K562 (cell line): ENCODE data around the gene BBX. TPM values are rescaled to one million over a fixed set of nuclear protein-coding genes. Genes with fewer than 3 reads are reported as not detected.

ENCODE experiments used
- ATAC-seq: fragments of 200-7000 bp; cut with Tn5 transposase; 3 replicates; pipeline ENCODE4 v1.9.1; 2020; ENCODE audit warnings: moderate library complexity
- BruUV-seq: library from RNA; stranded (reverse); fragments of 400-500 nt; replicated peaks from 2 replicates; lab custom pipeline; 2021; lab: Mats Ljungman, UMichigan
- CTCF ChIA-PET: fragments of 300-600 bp; formaldehyde crosslinking; extraction: SDS; loops from one replicate; lab custom pipeline; 2021; ENCODE audit warnings: low intra/inter-chr PET ratio; lab: Yijun Ruan, JAX
- POLR2A ChIA-PET: fragments of 300-600, 350-650 bp; sonication (Branson Sonifier 250); formaldehyde crosslinking; extraction: SDS; loops from one replicate; lab custom pipeline; 2021; ENCODE audit warnings: antibody characterized with exemption, inconsistent platforms; lab: Yijun Ruan, JAX
- DNase-seq, 4 experiments: peaks; one replicate each; pipeline versions ENCODE4 v3.0.0 to v3.0.0-alpha.2; 2011 to 2018; ENCODE audit warnings: low spot score in 3 of 4, mixed read lengths in 3 of 4; ENCODE audit errors: extremely low read depth in 1 of 4
- FAIRE-seq: peaks from 2 replicates; lab custom pipeline; 2011; peaks lifted over from hg19 to GRCh38; lab: Jason Lieb, UNC
- H2AFZ ChIP-seq: 2 replicates; pipeline ENCODE4 v1.6.0; 2011; ENCODE audit warnings: low read depth, low read length, control low read depth, inconsistent platforms
- H3K27ac ChIP-seq: fragments of 200-600 bp; 3 replicates; pipeline ENCODE4 v1.8.0; 2011; ENCODE audit warnings: low read depth, mild to moderate bottlenecking, control low read depth, inconsistent platforms, low read length, moderate library complexity, mixed read lengths; ENCODE audit errors: extremely low read depth
- H3K27me3 ChIP-seq, 2 experiments: fragments of 300-600 bp in 1 of 2; 2 replicates in 1 of 2; 3 replicates in 1 of 2; pipeline versions ENCODE4 v1.6.0 to v1.8.0; 2011; ENCODE audit warnings: inconsistent platforms in 2 of 2, low read length in 2 of 2, mild to moderate bottlenecking in 1 of 2, mixed read lengths in 1 of 2, moderate library complexity in 1 of 2; ENCODE audit not compliant: control insufficient read depth in 2 of 2, insufficient read depth in 2 of 2
- H3K36me3 ChIP-seq: fragments of 300-600 bp; 3 replicates; pipeline ENCODE4 v1.8.0; 2011; ENCODE audit warnings: mild to moderate bottlenecking, low read length, inconsistent platforms; ENCODE audit not compliant: control insufficient read depth, insufficient read depth
- H3K4me1 ChIP-seq, 2 experiments: fragments of 200-600 bp in 1 of 2; replicated peaks in 1 of 2; 2 replicates in 1 of 2; 3 replicates in 1 of 2; pipeline versions ENCODE4 v1.5.1 to v1.8.0; 2011; ENCODE audit warnings: inconsistent platforms in 2 of 2, low read length in 2 of 2, mild to moderate bottlenecking in 1 of 2, mixed read lengths in 1 of 2, moderate library complexity in 1 of 2; ENCODE audit not compliant: control insufficient read depth in 2 of 2, insufficient read depth in 2 of 2
- H3K4me2 ChIP-seq: 2 replicates; pipeline ENCODE4 v1.6.1; 2011; ENCODE audit warnings: low read length, control low read depth, inconsistent platforms, mixed read lengths; ENCODE audit not compliant: insufficient read depth
- H3K4me3 ChIP-seq: fragments of 200-600 bp; sonication (generic), shearing (Covaris generic); 2 replicates; pipeline ENCODE4 v1.5.1; 2016; ENCODE audit warnings: control low read depth, inconsistent platforms
- H3K79me2 ChIP-seq: fragments of 200-600 bp; 3 replicates; pipeline ENCODE4 v1.8.0; 2011; ENCODE audit warnings: low read length, inconsistent platforms; ENCODE audit not compliant: control insufficient read depth, insufficient read depth
- H3K9ac ChIP-seq, 2 experiments: 2 replicates each; pipeline versions ENCODE4 v1.6.0 to v1.6.1; 2011; ENCODE audit warnings: low read depth in 2 of 2, low read length in 2 of 2, control low read depth in 1 of 2, inconsistent platforms in 1 of 2, mild to moderate bottlenecking in 1 of 2, mixed read lengths in 1 of 2; ENCODE audit not compliant: insufficient read depth in 1 of 2
- H3K9me1 ChIP-seq: one replicate; pipeline ENCODE4 v1.6.0; 2011; ENCODE audit warnings: inconsistent platforms, mild to moderate bottlenecking, low read length, moderate library complexity; ENCODE audit not compliant: control insufficient read depth, insufficient read depth
- H3K9me3 ChIP-seq: replicated peaks from 2 replicates; pipeline ENCODE4 v1.5.1; 2011; ENCODE audit warnings: low read depth, low read length, inconsistent platforms; ENCODE audit not compliant: control insufficient read depth, insufficient read depth
- H4K20me1 ChIP-seq: replicated peaks from 2 replicates; pipeline ENCODE4 v1.6.1; 2011; ENCODE audit warnings: low read length, inconsistent platforms, mixed read lengths; ENCODE audit not compliant: control insufficient read depth, insufficient read depth
- CTCFL ChIP-seq: IDR thresholded peaks from 2 replicates; pipeline ENCODE4 v1.6.1; 2011; ENCODE audit warnings: borderline replicate concordance, low read depth, mild to moderate bottlenecking, moderate library complexity, low read length; ENCODE audit not compliant: insufficient read depth, poor library complexity, severe bottlenecking
- E4F1 ChIP-seq: fragments of 250-450 bp; sonication (Bioruptor Pico); IDR thresholded peaks from 2 replicates; pipeline ENCODE4 v1.5.0; 2021; ENCODE audit warnings: mild to moderate bottlenecking, borderline replicate concordance
- MAFG ChIP-seq: fragments of 450-650 bp; conservative IDR thresholded peaks from 2 replicates; pipeline ENCODE4 v1.6.1; 2016; ENCODE audit warnings: missing genetic modification characterization, missing compliant biosample characterization
- MAX ChIP-seq: sonication (generic); formaldehyde crosslinking; IDR thresholded peaks from 2 replicates; pipeline ENCODE4 v1.9.0; 2022; ENCODE audit warnings: mild to moderate bottlenecking, missing genetic modification reagents
- MBD1 ChIP-seq: fragments of 250-450 bp; sonication (Bioruptor Pico); IDR thresholded peaks from 2 replicates; pipeline ENCODE4 v1.8.0; 2022; ENCODE audit warnings: inconsistent platforms
- MYC ChIP-seq, 2 experiments: fragments of 250-450 bp in 1 of 2; sonication (Bioruptor Pico) in 1 of 2; IDR thresholded peaks; 2 replicates each; pipeline versions ENCODE4 v1.5.1 to v1.6.1; 2012 to 2021; ENCODE audit warnings: low read depth in 2 of 2, borderline replicate concordance in 1 of 2, improper control_type of control experiment in 1 of 2, low read length in 1 of 2, mild to moderate bottlenecking in 1 of 2, moderate library complexity in 1 of 2
- TBL1XR1 ChIP-seq, 2 experiments: IDR thresholded peaks; 2 replicates each; pipeline ENCODE4 v1.6.1; 2012; ENCODE audit warnings: improper control_type of control experiment in 2 of 2, low read length in 2 of 2, mild to moderate bottlenecking in 1 of 2
- ZKSCAN1 ChIP-seq: fragments of 150-350 bp; IDR thresholded peaks from 2 replicates; pipeline ENCODE4 v1.6.1; 2016; ENCODE audit warnings: low read depth, low read length
- ZNF512 ChIP-seq: IDR thresholded peaks from 2 replicates; pipeline ENCODE4 v1.6.1; 2016; ENCODE audit warnings: missing genetic modification characterization, missing compliant biosample characterization
- ZNF785 ChIP-seq: fragments of 250-450 bp; sonication (Bioruptor Pico); IDR thresholded peaks from 2 replicates; pipeline ENCODE4 v1.4.0; 2020; ENCODE audit warnings: mild to moderate bottlenecking
- WGBS: fragments of 100-300 bp; shearing (Covaris generic); methylation state at CpG from one replicate; pipeline ENCODE4 v1.1.6; 2016; ENCODE audit warnings: low coverage, mixed read lengths; ENCODE audit not compliant: insufficient coverage; ENCODE audit errors: missing lambda C conversion rate; 5-methylcytosine and 5-hydroxymethylcytosine counted together
- in situ Hi-C: fragments of 300-500 bp; cut with MboI; formaldehyde crosslinking; loops from 4 replicates; pipeline ENCODE4 v1.15.0; 2018; ENCODE audit warnings: inconsistent platforms, mixed read lengths
- intact Hi-C: fragments of 100-400 bp; cut with micrococcal nuclease; formaldehyde crosslinking; loops from 2 replicates; pipeline ENCODE4 v1.14.2; 2022
- polyA plus RNA-seq, 8 experiments: library from polyadenylated mRNA; depleted of rRNA in 4 of 8; stranded (reverse) in 5 of 8; unstranded in 3 of 8; fragments of >200 nt; fragmentation: Nextera tagmentation in 2 of 8; fragmentation: Illumina TruSeq in 1 of 8; extraction: Ambion mirVana in 2 of 8; extraction: Trizol in 1 of 8; gene quantifications; 2 replicates each; pipeline versions ENCODE4 v1.2.1 to v1.2.3, GENCODE V29; 2011 to 2014; ENCODE audit warnings: inconsistent platforms in 1 of 8, missing spikeins in 1 of 8
- total RNA-seq, 7 experiments: library from RNA; depleted of rRNA in 6 of 7; stranded (reverse); fragments of >200 nt in 6 of 7; fragmentation: Illumina TruSeq in 2 of 7; extraction: Trizol in 2 of 7; gene quantifications; 2 replicates each; pipeline versions ENCODE4 v1.2.1 to v1.2.3, GENCODE V29; 2011 to 2021; ENCODE audit warnings: low replicate concordance in 1 of 7

Gene BBX
- total and polyA plus RNA-seq, 9 of the 15 experiments (the other 6 are each of a cell fraction or from before 2014, with no cell fraction given), result 4.9 to 19.5 (median 11.8) TPM

GRCh38 chr3:107627962-107628542 lies 105.3 kb downstream of the BBX start (continued):
- TF ChIP-seq CTCFL (no peak), ZKSCAN1 (no peak), ZNF785 (CRISPR knock-in tag) (no peak), MAX (CRISPR knock-in tag) (no peak)
- TF ChIP-seq, all 486 proteins: peak for 0

GRCh38 chr3:107629566-107629965 lies 106.8 kb downstream of the BBX start:
- CTCF ChIA-PET, result no interaction called here
- Histone ChIP-seq H3K9me3 (no peaks in the 10 kb centered on the region), H4K20me1 (peaks cover 6% of the 10 kb centered on the region; the same call in 1 of the 2 replicates), H3K4me2 (no peak overlapping the region), H3K79me2 (no peaks in the 10 kb centered on the region), H3K27ac (no peak overlapping the region), H3K36me3 (no peaks in the 10 kb centered on the region), H2AFZ (no peak overlapping the region), H3K4me3 (no peak overlapping the region), H3K9me1 (no peaks in the 10 kb centered on the region), H3K4me1 (no peaks in the 10 kb centered on the region), H3K9ac (no peak overlapping the region), H3K27me3 (no peaks in the 10 kb centered on the region)
- FAIRE-seq (no peak), ATAC-seq (no peak), DNase-seq (no peak)
- no TSS peak for BruUV-seq
- in situ Hi-C loops, result no loop called here
- intact Hi-C loops, result no loop called here
- POLR2A ChIA-PET, result no interaction called here
- 37% methylated on average over 4 of the region's 4 CpGs for WGBS
- TF ChIP-seq ZNF512 (tag), result no peak
- TF ChIP-seq TBL1XR1 (IDR thresholded peaks at IDR 0.05; ENCODE audit: low read length in 2 of 2), result no peak
- TF ChIP-seq MBD1, result no peak
- no peak for TF ChIP-seq MAFG (tag)
- no peak for TF ChIP-seq E4F1
- no peak for TF ChIP-seq MYC (IDR thresholded peaks at IDR 0.05; ENCODE audit: low read depth, low read length)
- TF ChIP-seq MYC (CRISPR knock-in tag; IDR thresholded peaks at IDR 0.05; ENCODE audit: borderline replicate concordance, low read depth), result no peak
